T1000 (cell line): ENCODE results near the gene MRPL57.
"Not testable (repeated sequence)": the region's sequence is repeated elsewhere in the genome, so short reads cannot be mapped to it uniquely, and the experiment has no call there.

Source experiments
- DNase-seq: peaks from one replicate; lab custom pipeline; 2025; ENCODE audit warnings: mixed read lengths; lab: John Stamatoyannopoulos, UW

The MRPL57 gene

DNA sequence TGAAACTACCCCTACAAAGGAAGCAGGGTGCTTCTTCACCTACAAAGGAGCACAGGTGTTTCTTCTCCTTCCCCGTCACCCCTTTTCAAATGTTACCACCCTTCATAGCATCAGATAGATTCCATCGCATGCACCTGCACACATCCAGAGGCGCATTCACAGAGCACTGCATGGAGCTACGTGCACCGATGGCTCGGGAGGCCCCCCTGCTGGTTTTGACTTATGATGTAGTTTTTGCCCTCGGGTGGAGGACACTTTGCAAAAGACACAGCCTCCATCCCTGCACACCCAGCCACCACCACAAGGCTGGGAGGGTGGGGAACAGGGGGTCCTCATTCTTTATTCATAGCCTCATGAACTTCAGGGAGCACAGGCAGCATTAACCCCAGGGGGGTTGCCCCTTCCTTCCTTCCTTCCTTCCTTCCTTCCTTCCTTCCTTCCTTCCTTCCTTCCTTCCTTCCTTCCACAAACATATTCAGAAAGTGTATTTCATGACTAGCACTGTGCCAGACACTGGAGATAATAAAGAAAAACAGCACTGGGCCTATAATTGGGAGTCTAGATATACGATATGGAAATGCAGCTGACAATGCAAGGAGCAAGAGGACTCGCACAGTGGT is 21.3 kb downstream of the MRPL57 start:
- not testable (repeated sequence) for DNase-seq

DNA sequence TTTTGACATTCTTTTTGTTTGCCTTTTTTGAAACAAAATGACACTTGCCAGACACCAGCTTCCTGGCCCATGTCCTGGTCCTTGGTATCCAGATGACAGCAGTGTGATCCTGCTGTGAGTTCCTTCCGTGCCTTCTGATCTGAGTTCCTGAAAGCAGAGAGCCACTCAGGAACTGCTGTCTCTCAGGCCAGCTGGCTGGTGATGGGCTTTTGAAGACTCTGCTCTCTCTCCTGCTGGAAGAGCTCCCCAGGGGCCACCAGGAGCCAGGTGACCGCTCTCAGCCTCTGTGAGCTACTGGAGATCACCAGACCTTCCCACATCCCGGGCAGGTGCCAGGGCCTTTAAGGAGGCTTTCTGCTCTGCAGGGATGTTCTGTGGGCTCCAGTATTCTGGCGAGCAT is 21.9 kb downstream of the MRPL57 start:
- not testable (repeated sequence) for DNase-seq

DNA sequence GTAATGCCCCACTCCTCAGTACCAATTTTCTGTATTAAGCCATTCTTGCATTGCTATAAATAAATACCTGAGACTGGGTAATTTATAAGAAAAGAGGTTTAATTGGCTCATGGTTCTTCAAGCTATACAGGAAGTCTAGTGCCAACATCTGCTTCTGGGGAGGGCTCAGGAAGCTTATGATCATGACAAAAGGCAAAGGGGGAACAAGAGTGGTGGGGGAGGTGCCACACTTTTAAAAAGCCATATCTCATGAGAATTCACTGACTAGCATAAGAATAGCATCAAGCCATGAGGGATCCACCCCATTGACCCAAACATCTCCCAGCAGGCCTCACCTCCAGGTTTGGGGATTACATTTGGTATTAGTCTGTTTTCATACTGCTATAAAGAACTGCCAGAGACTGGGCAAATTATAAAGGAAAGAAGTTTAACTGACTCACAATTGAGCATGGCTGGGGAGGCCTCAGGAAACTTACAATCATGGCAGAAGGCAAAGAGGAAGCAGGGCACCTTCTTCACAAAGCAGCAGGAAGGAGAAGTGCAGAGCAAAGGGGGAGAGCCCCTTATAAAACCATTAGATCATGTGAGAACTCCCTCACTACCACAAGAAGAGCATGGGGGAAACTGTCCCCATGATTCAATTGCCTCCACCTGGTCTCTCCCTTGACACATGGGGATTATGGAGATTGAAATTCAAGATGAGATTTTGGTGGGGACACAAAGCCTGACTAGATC is 25.2 kb downstream of the MRPL57 start:
- DNase-seq, result not testable (repeated sequence)

DNA sequence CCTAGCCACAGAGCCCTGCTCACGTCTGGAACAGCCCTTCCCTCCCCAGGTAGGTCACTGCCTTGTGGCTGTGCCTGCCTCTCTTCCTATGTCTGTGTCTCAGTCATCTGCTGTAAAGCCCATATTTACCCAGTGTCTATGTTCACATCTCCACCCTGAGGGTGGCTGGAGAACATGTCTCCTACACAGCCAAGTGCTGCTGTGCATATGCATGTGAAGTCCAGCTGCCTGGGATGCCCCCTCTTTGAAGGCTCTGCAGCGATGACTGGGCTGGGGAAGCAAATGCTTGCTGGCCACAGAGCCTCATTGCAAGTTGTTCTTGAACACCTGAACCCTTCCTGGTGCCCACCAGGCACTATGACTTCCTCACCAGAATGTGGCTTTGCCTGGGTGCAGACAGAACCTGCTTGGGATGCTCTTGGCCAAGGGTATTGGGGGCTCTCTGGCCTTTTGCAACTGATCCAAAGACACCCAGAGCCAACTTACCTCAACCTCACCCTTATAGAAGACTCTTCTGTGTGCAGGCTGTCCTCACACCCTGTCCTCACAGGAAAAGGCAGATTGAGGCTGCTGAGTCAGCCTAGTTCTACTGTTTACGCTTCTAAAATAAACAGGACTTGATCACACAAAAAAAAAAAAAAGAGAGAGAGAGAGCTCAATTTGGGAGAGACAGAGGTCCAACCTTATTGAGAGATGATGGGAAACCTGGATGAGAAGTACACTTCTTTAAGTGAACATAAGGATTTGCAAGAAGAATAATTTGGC is 26.5 kb downstream of the MRPL57 start:
- DNase-seq, result no peak

DNA sequence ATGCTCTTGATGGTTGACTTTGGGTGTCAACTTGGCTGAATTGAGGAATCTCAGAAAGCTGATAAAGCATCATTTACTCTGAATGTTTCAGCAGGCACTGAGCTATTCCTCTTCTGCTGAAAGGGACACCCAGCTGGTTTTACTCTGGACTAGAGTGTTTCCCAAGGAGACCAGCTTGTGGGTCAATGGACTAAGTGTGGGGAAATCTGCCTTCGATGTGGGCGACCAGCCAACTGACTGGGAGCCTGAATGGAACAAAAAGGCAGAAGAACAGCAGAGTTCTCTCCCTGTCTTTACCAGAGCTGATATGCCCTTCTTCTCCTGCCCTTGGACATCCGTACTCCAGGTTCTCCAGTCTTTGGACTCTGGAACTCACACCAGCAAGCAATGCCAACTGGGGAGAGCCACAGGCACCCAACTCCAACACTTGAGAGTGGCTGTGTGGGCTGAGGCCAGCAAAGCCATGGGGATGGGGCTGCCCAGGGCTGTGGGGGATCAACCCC is 32.2 kb downstream of the MRPL57 start:
- DNase-seq, result no peak

DNA sequence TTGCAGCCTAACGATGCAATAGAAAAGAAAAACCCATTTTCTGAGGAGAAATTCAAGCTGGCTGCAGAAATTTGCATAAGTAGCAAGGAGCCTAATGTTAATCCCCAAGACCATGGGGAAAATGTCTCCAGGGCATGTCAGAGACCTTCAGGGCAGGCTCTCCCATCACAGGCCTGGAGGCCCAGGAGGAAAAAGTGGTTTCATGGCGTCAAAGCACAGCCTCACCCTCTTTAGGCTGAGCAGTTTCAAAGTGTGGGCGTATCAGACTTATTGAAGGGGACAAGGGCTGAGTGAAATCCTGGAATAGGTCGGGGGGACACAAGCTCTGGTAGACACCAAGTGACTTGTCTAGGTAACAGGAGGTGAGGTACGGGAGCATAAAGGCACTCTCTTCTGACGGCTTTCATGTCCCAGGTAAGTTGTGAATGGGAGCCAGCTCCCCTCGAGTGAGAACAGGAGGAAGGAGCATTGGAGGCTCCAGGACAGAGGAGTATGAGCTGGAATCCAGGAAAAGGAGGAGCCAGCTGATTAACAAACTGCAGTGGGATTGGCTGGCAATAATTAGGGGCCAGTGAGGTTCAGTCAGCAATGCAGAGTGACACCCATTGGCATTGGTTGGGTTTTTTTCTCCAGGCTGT is 35.8 kb downstream of the MRPL57 start:
- no peak for DNase-seq

DNA sequence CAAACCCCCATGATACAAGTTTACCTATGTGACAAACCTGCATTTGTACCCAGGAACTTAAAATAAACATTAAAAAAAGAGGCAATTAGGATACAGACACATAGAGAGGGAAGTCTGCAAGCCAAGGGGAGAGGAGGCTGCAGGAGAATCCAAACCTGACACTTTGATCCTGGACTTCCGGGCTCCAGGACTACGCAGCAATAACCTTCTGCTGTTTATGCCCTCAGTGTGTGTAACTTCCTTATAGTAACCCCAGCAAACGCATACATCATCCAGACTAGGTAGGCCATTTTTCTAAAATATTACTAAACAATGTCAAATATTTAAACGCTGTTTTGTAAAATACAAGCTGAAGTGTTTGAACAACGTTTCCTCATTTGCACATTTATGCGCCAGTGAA is 39.0 kb downstream of the MRPL57 start:
- not testable (repeated sequence) for DNase-seq

DNA sequence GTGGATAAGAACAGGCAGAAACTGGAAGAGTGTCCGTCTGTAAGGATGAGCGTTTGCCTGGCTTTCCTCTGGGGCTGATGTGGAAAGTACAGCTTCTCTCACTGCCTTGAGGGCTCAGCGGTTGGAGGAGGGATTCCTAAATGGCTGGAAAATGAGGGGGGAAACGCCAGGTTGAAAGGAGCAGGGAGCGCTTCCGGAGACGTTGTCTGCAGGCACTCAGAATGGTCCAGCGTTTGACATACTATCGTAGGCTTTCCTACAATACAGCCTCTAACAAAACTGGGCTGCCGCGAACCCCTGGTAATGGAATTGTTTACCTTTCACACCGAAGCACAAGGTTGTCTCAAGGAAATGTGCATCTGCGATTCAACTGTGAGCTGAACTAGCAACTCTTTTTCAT is 39.9 kb downstream of the MRPL57 start:
- DNase-seq, result no peak

DNA sequence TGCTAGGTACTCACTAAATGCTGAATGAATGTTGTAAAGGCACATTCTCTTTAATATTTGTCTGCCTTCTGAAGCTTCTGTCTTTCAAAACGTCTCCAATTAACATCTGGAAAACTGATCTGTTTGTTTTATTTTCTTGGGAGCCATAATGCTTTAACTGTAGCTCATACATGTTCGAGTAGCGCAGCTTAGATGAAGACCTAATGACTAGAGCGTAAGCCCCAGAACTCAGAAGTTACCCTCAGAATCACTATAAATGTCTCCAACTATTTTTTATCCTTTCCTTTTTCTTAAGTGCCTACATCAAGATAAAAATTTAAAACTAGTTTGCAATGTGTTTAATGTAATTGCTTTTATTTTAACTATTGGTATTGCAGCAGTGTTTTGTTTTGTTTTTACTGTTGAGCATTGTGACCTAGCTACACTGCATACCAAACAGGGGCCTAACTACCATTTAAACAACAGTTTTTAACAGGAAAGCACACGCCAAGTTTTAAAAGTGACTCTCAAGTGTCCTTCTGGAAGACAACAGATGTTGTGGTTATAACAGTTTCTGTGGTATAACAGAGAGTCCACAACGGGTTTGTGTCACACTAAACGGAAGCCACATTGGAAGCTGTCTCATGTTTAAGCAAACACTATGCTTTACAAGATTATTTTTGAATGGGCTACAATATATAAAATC is 42.0 kb downstream of the MRPL57 start:
- DNase-seq, result no peak

DNA sequence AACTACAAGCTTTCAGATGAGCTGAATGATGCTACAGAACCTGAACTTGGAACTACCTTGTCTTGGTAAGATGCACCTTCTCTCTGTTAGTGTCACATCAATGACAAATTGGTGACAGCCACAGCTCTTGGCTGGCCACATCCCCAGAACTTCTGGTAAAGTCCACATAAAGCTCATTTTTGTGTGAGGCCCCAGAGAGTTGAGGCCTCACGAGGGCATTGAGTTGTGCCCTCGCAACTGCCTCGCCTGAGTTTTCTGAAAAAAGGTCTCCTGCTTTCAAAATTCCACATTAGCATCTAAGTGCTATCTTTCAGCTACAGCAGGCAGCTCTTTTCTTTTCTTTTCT is 42.6 kb downstream of the MRPL57 start:
- DNase-seq, result no peak

DNA sequence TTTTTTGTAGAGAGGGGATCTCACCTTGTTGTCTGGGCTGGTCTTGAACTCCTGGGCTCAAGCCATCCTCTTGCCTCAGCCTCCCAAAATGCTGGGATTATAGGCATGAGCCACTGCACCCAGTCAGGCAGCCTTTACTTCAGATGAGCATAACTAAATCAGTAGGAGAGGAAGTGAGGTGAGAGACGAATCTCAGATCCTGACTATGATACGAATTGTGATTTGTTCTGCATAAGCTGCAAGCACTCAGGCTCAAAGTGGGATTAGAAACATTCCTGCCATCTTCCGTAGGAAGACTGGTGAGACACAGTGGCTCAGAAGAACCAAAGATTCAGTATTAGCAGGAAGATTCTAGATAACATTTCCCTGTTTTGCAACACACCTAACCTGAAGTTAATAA is 43.3 kb downstream of the MRPL57 start:
- DNase-seq, result not testable (repeated sequence)

DNA sequence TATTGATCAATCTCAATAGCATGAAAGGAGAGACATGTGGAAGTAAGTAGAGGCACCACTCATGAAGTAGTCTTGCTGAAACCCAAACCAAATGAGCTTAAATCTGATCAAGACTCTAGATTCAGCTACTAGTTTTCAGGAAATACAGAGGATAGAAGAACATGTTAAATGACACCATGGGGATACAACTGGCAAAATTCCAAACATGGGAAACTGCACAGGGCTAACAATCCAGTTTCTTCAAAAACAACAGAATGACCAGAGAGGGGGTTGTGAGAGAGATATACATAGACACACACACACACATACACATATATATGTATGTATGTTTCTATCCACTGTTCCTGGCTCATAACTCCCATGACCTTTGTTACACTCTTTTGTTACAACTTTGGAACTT is 44.8 kb downstream of the MRPL57 start:
- no peak for DNase-seq

DNA sequence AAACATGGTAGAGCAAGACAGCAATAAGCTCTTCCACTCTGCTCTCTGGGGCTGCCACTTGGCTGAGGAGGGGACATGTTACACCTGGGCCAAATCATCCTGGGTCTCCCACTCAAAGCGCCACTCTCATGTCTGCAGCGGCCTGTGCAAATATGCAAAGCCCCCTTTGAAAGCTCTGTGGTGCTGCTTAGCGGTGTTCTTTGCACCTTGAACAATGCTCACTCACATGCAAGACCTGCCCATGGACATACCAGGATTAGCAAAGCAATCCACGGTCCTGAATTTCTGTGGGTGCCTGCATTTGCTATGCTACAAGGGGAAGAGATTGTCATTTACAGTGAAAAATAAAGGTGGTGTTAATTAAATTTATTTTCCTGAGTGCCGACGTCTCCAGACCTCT is 48.6 kb downstream of the MRPL57 start:
- no peak for DNase-seq

DNA sequence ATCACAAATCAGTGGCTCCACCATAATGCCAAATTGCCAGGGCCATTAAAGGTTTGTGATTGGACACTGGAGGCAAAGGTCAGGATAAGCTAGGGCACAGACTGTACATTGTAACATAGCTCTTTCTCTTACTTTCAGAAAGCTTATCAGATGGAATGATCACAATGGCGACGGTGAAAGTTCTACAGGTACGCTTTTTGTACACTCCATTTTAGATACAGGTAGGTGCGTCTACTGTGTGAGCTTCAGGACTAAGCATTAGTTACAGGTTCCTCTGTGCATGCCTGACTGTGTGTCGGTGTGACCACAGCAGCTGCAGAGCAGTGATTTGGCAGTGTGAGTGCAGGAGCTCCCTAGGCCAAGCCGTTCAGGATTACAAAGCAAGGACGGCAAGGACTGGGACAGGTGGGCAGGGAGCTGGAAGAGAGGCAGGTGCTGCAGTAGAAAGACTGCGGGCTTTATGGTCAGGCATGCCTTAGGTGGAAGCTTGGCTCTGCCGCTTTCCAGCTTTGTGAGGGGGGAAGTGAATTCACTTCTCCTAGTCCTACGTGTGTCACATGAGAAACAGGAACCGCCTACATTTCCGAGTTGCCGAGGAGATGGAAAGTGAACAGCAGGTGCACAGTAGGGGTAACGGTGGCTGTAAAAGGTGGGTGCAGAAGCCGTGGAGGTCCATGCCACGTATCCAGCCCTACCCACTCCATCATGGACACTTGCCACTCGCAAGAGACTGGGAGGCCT is 49.6 kb downstream of the MRPL57 start:
- no peak for DNase-seq

DNA sequence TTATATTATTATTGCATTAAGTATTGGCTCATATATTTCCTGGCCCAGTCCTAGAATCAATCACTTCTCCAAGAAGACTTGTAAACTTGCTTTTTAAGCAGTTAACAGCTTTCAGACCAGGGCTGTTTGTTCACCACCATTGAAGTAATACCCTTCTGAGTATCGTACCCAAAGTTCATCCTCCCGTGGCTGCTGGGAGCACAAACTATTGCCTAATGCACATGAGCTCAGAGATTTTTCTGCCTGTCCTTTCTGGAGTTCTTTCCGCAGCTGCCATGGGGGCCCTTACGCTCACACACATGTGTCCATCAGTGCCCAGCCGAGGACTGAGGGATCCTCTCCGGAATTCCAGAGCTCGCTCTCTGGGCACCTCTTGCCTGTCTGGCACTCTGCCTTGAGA is 51.5 kb downstream of the MRPL57 start:
- DNase-seq, result no peak
